Measurements from ENCODE around the gene CABLES1. TPM values are rescaled to one million over a fixed set of nuclear protein-coding genes. Genes with fewer than 3 reads are reported as not detected.

CABLES1 gene
- total and polyA plus RNA-seq, 2 of the 4 experiments (the other 2 are of a cell fraction): 4.7 to 5.7 TPM

DNA sequence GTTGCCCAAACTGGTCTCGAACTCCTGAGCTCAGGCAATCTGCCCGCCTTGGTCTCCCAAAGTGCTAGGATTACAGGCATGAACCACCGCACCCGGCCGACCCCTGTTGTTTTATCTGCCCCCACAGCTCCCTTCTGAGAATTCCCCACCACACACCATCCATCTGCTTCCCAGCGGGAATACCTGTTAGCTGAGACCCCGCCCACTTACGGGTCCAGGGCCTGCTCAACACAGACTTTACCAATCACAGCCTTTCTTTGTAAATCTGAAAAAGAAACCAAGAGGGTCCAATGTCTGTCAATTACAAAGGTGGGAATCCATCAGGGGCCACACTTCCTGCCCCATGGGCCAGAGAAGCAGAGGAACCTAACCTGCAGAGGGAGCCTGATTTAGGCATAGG, 14.2 kb upstream of the CABLES1 start (continued):
- TF ChIP-seq USF2 (IDR thresholded peaks at IDR 0.05; ENCODE audit: low read depth, low read length) (no peak), MAFK (IDR thresholded peaks at IDR 0.05; ENCODE audit: low read depth, low read length) (no peak), POLR2A (IDR thresholded peaks at IDR 0.05; ENCODE audit: low read depth, low read length) (no peak)

DNA sequence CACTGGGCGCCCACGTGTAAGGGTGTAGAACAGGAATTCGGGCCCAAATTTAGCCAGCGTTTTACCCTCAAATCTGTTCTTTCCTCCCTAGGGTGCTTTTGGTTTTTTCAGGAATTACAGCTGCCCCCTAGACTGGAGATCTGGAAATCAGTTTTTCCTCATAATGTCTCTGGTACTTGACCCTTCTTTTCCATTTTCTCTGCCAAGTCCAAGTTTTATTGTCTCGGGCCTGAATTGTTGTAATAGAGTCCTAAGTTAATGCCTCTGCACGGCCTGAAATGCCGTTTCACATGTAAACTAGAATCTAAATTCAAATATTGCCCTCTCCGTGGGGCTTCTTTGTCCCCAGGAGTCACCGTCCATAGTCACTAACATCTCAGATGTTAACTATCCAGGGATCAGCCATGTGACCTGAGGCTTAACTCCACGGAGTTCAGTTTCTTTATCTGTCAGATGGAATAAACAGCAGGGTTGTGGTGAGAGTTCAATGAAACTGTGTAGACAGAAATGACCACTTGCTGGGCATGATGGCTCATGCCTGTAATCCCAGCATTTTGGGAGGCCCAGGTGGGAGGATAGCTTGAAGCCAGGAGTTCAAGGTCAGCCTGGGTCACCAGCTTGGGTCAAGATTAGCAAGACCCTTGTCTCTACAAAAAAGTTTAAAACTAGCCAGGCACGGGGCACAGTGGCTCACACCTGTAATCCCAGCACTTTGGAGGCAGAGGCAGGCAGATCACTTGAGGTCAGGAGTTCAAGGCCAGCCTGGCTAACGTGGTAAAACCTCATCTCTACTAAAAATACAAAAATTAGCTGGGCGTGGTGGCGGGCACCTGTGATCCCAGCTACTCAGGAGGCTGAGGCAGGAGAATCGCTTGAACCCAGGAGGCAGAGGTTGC, 12.7 kb upstream of the CABLES1 start:
- Histone ChIP-seq H3K9me3 (ENCODE audit: control insufficient read depth, insufficient read depth, low read length) (no peaks in the 10 kb centered on the region), H3K23ac (ENCODE audit: low read depth, low read length) (no peak overlapping the region), H4K20me1 (ENCODE audit: insufficient read depth, low read length) (no peaks in the 10 kb centered on the region), H2BK120ac (ENCODE audit: low read depth, low read length) (peak overlapping the region; percentile 75), H3K4ac (ENCODE audit: low read depth, low read length) (peak overlapping the region; percentile 1; the same call in 1 of the 2 replicates), H3K9ac (ENCODE audit: low read depth, low read length) (no peak overlapping the region), H3K36me3 (ENCODE audit: control insufficient read depth, insufficient read depth, low read length) (no peaks in the 10 kb centered on the region), H2BK5ac (ENCODE audit: low read depth, low read length, poor library complexity, severe bottlenecking) (no peak overlapping the region), H3K4me1 (ENCODE audit: control insufficient read depth, insufficient read depth, low read length) (peaks cover 2% of the 10 kb centered on the region; the same call in 1 of the 2 replicates), H3K56ac (ENCODE audit: extremely low read depth, insufficient read depth, low read length) (no peak overlapping the region), H3K4me2 (ENCODE audit: low read depth, low read length) (no peak overlapping the region), H4K8ac (ENCODE audit: low read depth in 2 of 2, low read length in 2 of 2) (peak overlapping the region in 1 of 2 experiments; percentile 11; a peak in 1 of 4 replicates), H2BK20ac (ENCODE audit: low read depth, low read length) (peak overlapping the region; percentile 3; the same call in 1 of the 2 replicates), H2AK5ac (ENCODE audit: low read depth, low read length) (no peak overlapping the region), H3K18ac (ENCODE audit: low read depth, low read length) (no peak overlapping the region), H3K27me3 (ENCODE audit: control insufficient read depth, insufficient read depth, low read length) (no peaks in the 10 kb centered on the region), H2AK9ac (replicated peaks; ENCODE audit: low read depth, low read length, poor library complexity) (no peak overlapping the region), H2BK15ac (ENCODE audit: low read depth, low read length) (peak overlapping the region; percentile 32; the same call in 2 of the 3 replicates), H3K79me1 (ENCODE audit: low read depth in 1 of 2, low read length in 2 of 2) (no peaks in the 10 kb centered on the region), H3K27ac (ENCODE audit: insufficient read depth, low read length) (no peak overlapping the region), H3K14ac (replicated peaks; ENCODE audit: low read depth, low read length) (no peak overlapping the region; the same call in 1 of the 2 replicates), H4K5ac (ENCODE audit: low read depth, low read length) (no peak overlapping the region), H2AFZ (replicated peaks; ENCODE audit: low read length, poor library complexity) (no peak overlapping the region), H3K9me1 (ENCODE audit: insufficient read depth, low read length) (peaks cover 7% of the 10 kb centered on the region), H4K91ac (ENCODE audit: insufficient read depth, low read depth, low read length) (peak overlapping the region; percentile 49; the same call in 1 of the 2 replicates), H3K4me3 (ENCODE audit: insufficient read depth, low read depth, low read length) (no peak overlapping the region)
- ChIA-PET CTCF (interaction anchor here (1.0 kb wide), 1 partner anchor 9 kb away, joined by 4 read pairs; no protein-coding TSS in a partner anchor), POLR2A (ENCODE audit: unreplicated experiment) (interaction anchor here (0.6 kb wide), 1 partner anchor 56 kb away, joined by 8 read pairs; no protein-coding TSS in a partner anchor)
- DNase-seq: no peak
- no CpG with 5 or more reads among the region's 15 CpGs for WGBS, 2 experiments (ENCODE audit: extremely low coverage in 2 of 2, insufficient read length in 1 of 2)
- intact Hi-C loops (cut with micrococcal nuclease) (no loop called here), in situ Hi-C loops (cut with MboI; ENCODE audit: low sequenced_read_pairs) (no loop called here), dilution Hi-C loops (cut with HindIII; ENCODE audit: low sequenced_read_pairs, unreplicated experiment) (no loop called here)
- TF ChIP-seq FOS (IDR thresholded peaks at IDR 0.05; ENCODE audit: low read depth, low read length) (no peak), MXI1 (IDR thresholded peaks at IDR 0.05; ENCODE audit: borderline replicate concordance, low read depth, low read length) (no peak), RFX5 (IDR thresholded peaks at IDR 0.05; ENCODE audit: low read depth, low read length) (no peak), BHLHE40 (IDR thresholded peaks at IDR 0.05; ENCODE audit: low read depth, low read length) (no peak), ELK1 (IDR thresholded peaks at IDR 0.05; ENCODE audit: borderline replicate concordance, low read depth, low read length) (no peak), CHD1 (IDR thresholded peaks at IDR 0.05; ENCODE audit: low read depth, low read length) (no peak), CTCF (conservative IDR thresholded peaks at IDR 0.05; ENCODE audit: low read depth, low read length) (no peak), POLR2A (IDR thresholded peaks at IDR 0.05; ENCODE audit: low read depth, low read length) (no peak), CEBPB (IDR thresholded peaks at IDR 0.05; ENCODE audit: low read depth, low read length) (no peak), NFE2L2 (IDR thresholded peaks at IDR 0.05; ENCODE audit: low read depth, low read length) (no peak)
- no TSS peak for BruUV-seq (replicated peaks)
- ATAC-seq (ENCODE audit: low read depth): peak; percentile 40; the same call in 1 of the 2 replicates
